Measurements from ENCODE around the gene MAML2.
"Not testable (repeated sequence)": the region's sequence is repeated elsewhere in the genome, so short reads cannot be mapped to it uniquely, and the experiment has no call there.

MAML2 gene

DNA sequence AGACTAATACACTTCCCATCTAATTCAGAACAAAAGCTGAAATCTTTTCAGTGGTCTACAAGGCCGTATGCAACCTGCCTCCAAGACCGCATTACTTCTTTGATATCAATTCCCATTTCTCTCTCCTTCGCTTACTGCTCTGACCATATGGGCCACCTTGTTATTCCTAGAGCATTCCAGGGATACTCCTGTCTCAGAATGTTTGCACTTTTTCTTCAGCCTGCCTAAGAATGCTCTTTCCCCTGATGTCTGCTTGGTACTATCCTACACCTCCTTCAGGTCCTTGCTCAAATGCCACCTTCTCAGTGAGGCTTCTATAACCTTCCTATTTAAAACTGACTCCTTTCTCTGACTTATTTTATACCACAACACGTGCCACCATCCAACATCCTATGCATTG lies 71.2 kb downstream of the MAML2 start:
- Histone ChIP-seq H3K9me3 (ENCODE audit: control insufficient read depth, low read length) (no peaks in the 10 kb centered on the region), H3K4me1 (ENCODE audit: control insufficient read depth, insufficient read depth, low read length) (peaks cover 6% of the 10 kb centered on the region), H3K4me3 (ENCODE audit: low read length) (no peak overlapping the region), H3K9ac (ENCODE audit: low read length) (no peak overlapping the region), H3K27me3 (ENCODE audit: control insufficient read depth, insufficient read depth, low read length) (no peaks in the 10 kb centered on the region), H3K36me3 (ENCODE audit: control insufficient read depth, insufficient read depth, low read length) (no peaks in the 10 kb centered on the region)

DNA sequence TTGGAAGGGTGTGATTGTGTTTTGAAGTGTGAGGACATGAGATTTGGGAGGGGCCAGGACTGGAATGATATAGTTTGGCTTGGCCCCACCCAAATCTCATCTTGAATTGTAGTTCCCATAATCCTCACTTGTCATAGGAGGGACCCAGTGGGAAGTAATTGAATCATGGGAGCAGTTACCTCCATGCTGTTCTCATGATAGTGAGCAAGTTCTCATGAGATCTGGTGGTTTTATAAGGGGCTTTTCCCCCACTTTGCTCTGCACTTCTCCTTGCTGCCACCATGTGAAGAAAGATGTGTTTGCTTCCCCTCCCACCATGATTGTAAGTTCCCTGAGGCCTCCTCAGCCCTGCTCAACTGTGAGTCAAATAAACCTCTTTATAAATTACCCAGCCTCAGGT lies 71.6 kb downstream of the MAML2 start:
- not testable (repeated sequence) for H3K9me3 ChIP-seq (ENCODE audit: control insufficient read depth, low read length); H3K27me3 ChIP-seq (ENCODE audit: control insufficient read depth, insufficient read depth, low read length); H3K36me3 ChIP-seq (ENCODE audit: control insufficient read depth, insufficient read depth, low read length); H3K9ac ChIP-seq (ENCODE audit: low read length); H3K4me1 ChIP-seq (ENCODE audit: control insufficient read depth, insufficient read depth, low read length); H3K4me3 ChIP-seq (ENCODE audit: low read length)

DNA sequence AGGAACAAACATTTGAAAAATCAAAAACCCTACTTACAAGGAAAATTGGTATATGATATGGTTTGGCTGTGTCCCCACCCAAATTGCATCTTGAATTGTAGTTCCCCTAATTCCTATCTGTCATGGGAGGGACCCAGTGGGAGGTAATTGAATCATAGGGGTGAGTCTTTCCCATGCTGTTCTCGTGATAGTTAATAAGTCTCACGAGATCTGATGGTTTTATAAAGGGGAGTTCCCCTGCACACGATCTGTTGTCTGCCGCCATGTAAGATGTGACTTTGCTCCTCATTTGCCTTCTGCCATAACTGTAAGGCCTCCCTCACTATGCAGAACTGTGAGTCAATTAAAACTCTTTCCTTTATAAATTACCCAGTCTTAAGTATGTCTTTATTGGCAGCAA lies 74.5 kb downstream of the MAML2 start:
- H3K4me1 ChIP-seq (ENCODE audit: control insufficient read depth, insufficient read depth, low read length); H3K9me3 ChIP-seq (ENCODE audit: control insufficient read depth, low read length); H3K36me3 ChIP-seq (ENCODE audit: control insufficient read depth, insufficient read depth, low read length); H3K27me3 ChIP-seq (ENCODE audit: control insufficient read depth, insufficient read depth, low read length); H3K4me3 ChIP-seq (ENCODE audit: low read length); H3K9ac ChIP-seq (ENCODE audit: low read length): not testable (repeated sequence)

DNA sequence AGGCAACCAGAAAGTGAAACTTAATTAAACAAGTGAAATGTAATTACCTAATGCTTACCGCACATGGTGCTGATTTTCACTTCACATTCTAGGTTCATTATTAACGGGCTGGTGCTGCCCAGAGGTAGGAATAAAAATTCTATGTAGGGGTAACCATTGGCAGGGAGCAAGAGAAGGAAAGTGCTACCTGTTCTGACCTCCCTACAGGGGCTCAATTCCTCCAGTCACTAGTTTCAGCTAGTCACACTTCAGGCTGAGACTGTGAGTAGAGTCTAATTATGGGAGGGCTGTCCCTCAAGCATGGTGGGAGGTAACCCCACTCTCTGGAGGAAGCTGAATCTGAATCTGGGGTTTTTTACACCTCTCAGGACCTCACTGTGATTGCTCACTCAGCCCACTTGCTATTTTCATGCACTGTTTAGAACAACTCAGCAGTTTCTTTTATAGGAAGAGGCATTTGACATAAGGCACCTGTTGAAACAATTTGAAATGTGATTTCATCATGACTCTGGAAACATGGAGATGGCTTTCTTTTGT lies 75.4 kb downstream of the MAML2 start:
- peaks cover 2% of the 10 kb centered on the region for H3K4me1 ChIP-seq (ENCODE audit: control insufficient read depth, insufficient read depth, low read length)
- no peaks in the 10 kb centered on the region for H3K27me3 ChIP-seq (ENCODE audit: control insufficient read depth, insufficient read depth, low read length)
- no peaks in the 10 kb centered on the region for H3K9me3 ChIP-seq (ENCODE audit: control insufficient read depth, low read length)
- no peaks in the 10 kb centered on the region for H3K36me3 ChIP-seq (ENCODE audit: control insufficient read depth, insufficient read depth, low read length)
- no peak overlapping the region for H3K4me3 ChIP-seq (ENCODE audit: low read length)
- no peak overlapping the region for H3K9ac ChIP-seq (ENCODE audit: low read length)

DNA sequence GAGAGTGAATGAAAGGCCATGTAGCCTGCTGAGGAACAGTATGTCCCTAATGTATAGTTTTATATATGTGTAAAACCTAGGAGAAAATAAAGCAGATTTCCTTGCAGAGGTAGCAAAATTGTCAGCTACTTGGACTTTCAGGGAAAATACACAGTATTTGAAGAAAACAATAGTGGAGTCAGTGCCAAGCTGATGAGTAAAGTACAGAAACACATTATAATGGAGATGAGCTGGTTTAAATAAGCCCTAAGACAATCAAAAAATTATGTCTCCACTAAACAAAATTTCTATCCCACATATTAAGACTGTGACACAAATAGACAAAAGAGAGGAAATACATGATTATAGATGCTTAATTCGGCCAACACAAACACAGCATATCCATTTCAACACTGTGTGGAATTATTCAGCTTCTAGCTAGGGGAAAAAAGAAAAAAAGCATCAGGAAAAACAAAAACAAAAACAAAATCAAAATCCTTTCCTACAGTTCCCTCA lies 75.9 kb downstream of the MAML2 start:
- Histone ChIP-seq H3K36me3 (ENCODE audit: control insufficient read depth, insufficient read depth, low read length) (no peaks in the 10 kb centered on the region), H3K4me3 (ENCODE audit: low read length) (no peak overlapping the region), H3K9ac (ENCODE audit: low read length) (no peak overlapping the region), H3K4me1 (ENCODE audit: control insufficient read depth, insufficient read depth, low read length) (no peaks in the 10 kb centered on the region), H3K27me3 (ENCODE audit: control insufficient read depth, insufficient read depth, low read length) (no peaks in the 10 kb centered on the region), H3K9me3 (ENCODE audit: control insufficient read depth, low read length) (no peaks in the 10 kb centered on the region)

DNA sequence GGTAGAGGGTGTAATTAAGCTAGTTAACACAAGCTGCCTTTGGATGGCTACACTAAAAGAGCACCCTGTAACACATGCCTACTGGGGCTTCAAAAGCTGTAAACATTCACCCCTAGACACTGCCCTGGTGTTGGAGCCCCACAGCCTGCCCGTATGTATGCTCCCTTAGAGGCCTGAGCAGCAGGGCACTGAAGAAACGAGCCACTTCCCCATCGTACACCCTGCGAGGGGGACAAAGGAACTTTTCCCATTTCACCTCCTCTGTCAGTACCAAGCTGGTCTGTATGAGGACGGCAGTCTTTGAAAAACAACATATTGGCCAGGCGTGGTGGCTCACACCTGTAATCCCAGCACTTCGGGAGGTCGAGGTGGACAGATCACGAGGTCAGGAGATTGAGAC lies 77.0 kb downstream of the MAML2 start:
- Histone ChIP-seq H3K4me3 (ENCODE audit: low read length) (no peak overlapping the region), H3K27me3 (ENCODE audit: control insufficient read depth, insufficient read depth, low read length) (no peaks in the 10 kb centered on the region), H3K4me1 (ENCODE audit: control insufficient read depth, insufficient read depth, low read length) (no peaks in the 10 kb centered on the region), H3K9ac (ENCODE audit: low read length) (no peak overlapping the region), H3K9me3 (ENCODE audit: control insufficient read depth, low read length) (no peaks in the 10 kb centered on the region), H3K36me3 (ENCODE audit: control insufficient read depth, insufficient read depth, low read length) (no peaks in the 10 kb centered on the region)

DNA sequence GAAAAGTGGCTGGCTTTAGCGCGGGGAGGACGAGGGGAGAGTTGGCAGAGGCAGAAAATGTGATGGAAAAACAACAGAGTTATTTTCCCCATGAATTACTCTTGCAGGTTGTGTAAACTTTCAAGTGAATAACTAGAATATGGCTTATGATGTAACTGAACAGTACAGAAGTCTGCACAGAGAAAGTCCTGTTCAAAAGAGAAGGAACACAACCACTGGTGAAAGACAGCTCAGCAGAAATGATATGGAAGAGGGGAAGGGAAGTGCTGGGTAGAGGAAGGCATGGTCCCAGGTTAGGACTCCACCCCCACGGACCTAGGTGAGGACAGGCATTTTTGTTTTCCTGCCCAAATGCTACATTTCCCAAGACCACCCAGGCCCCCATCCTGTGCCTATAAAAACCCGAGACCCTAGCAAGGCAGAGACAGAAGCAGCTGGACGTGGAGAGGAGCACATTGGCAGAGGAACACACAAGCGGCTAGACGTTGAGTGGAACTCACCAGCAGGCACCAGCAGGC lies 77.7 kb downstream of the MAML2 start:
- Histone ChIP-seq H3K9ac (ENCODE audit: low read length) (no peak overlapping the region), H3K36me3 (ENCODE audit: control insufficient read depth, insufficient read depth, low read length) (no peaks in the 10 kb centered on the region), H3K4me1 (ENCODE audit: control insufficient read depth, insufficient read depth, low read length) (no peaks in the 10 kb centered on the region), H3K9me3 (ENCODE audit: control insufficient read depth, low read length) (no peaks in the 10 kb centered on the region), H3K27me3 (ENCODE audit: control insufficient read depth, insufficient read depth, low read length) (no peaks in the 10 kb centered on the region), H3K4me3 (ENCODE audit: low read length) (no peak overlapping the region)

DNA sequence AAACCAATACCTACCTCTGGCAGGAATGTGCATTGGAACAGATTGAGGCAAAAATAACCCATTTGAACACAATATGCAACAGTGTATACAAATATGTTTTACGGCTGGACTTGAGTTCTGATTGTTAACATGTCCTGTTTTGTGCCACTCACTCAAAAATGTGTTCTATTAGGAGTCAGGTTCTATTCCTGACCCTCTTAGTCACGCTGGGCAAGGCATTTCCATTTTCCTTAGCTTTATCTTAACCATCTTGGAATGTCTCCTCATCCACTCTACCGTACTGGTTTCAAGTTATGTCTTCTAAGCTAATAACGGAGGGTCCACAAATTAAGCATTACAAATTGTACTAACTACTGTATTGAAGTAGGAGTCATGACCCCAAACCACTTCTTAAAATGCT lies 78.6 kb downstream of the MAML2 start:
- no peaks in the 10 kb centered on the region for H3K4me1 ChIP-seq (ENCODE audit: control insufficient read depth, insufficient read depth, low read length)
- H3K9me3 ChIP-seq (ENCODE audit: control insufficient read depth, low read length) = no peaks in the 10 kb centered on the region
- no peaks in the 10 kb centered on the region for H3K36me3 ChIP-seq (ENCODE audit: control insufficient read depth, insufficient read depth, low read length)
- no peaks in the 10 kb centered on the region for H3K27me3 ChIP-seq (ENCODE audit: control insufficient read depth, insufficient read depth, low read length)
- H3K9ac ChIP-seq (ENCODE audit: low read length) = no peak overlapping the region
- no peak overlapping the region for H3K4me3 ChIP-seq (ENCODE audit: low read length)

DNA sequence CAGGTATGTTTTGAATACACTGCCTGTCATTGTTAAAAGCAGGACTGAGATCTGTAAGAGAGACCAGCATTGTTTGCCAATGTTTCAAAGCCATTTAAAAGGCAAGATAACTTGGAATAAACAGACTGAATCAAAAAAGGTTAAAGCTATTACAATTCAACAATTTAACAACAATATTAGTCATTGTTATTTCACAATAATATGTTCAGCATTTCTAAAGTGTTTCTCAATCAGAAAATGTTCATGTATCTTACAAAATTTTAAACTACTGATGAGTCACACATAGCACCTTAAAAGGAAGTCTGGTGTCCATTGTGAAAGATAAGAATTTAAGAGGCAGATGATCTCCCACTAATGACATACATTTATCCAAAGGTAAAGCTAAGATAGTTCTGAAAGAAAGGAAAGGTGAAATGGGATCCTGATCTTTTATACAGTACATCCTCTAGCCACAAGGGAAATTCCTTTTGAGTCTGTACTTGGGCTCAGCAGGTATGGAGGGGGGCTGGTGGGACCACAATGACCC lies 79.7 kb downstream of the MAML2 start:
- Histone ChIP-seq H3K4me1 (ENCODE audit: control insufficient read depth, insufficient read depth, low read length) (peaks cover 3% of the 10 kb centered on the region), H3K9ac (ENCODE audit: low read length) (no peak overlapping the region), H3K4me3 (ENCODE audit: low read length) (no peak overlapping the region), H3K27me3 (ENCODE audit: control insufficient read depth, insufficient read depth, low read length) (no peaks in the 10 kb centered on the region), H3K9me3 (ENCODE audit: control insufficient read depth, low read length) (no peaks in the 10 kb centered on the region), H3K36me3 (ENCODE audit: control insufficient read depth, insufficient read depth, low read length) (no peaks in the 10 kb centered on the region)

DNA sequence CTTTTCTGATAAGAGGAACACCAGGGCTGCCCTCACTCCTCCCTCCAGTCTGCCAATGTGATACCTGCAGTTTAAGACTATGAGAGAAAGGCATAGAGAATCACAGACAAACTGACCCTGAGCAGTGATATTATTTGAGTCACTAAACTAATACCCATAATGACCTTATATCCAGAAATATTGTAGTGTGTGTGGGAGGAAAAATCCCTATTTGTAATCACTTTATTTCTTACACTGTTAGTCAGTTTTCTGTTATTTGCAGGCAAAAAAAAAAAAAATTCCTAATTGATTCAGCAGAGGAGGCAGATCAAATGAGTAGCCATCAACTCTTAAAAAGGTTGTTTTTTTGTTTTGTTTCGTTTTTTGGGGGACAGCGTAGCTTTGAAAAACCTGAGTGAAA lies 82.5 kb downstream of the MAML2 start:
- H3K4me3 ChIP-seq (ENCODE audit: low read length) = no peak overlapping the region
- H3K36me3 ChIP-seq (ENCODE audit: control insufficient read depth, insufficient read depth, low read length) = no peaks in the 10 kb centered on the region
- H3K4me1 ChIP-seq (ENCODE audit: control insufficient read depth, insufficient read depth, low read length) = peaks cover 14% of the 10 kb centered on the region
- no peaks in the 10 kb centered on the region for H3K27me3 ChIP-seq (ENCODE audit: control insufficient read depth, insufficient read depth, low read length)
- H3K9me3 ChIP-seq (ENCODE audit: control insufficient read depth, low read length) = no peaks in the 10 kb centered on the region
- H3K9ac ChIP-seq (ENCODE audit: low read length) = no peak overlapping the region

DNA sequence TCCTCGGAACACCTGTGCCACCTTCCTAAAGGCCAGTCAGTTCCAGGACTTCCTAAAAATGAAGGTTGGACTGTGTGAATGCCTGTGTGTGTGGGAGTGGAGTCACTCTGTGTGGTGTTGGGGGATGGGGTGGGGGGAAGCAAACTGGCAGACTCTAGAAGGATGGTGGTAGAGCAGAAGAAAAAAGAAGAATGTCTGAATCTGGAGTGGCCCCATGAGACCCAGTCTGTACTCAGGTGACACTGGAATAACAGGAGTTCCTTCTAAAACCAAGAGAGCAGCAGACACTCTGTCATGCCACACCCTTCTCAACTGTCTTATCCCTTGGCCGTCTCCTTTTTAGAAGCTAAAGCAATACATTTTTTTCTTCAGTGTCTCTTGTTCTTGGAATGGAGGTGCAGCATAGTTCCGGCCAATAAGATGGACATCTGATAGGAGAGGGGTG lies 82.9 kb downstream of the MAML2 start:
- Histone ChIP-seq H3K4me1 (ENCODE audit: control insufficient read depth, insufficient read depth, low read length) (peaks cover 14% of the 10 kb centered on the region), H3K9ac (ENCODE audit: low read length) (no peak overlapping the region), H3K36me3 (ENCODE audit: control insufficient read depth, insufficient read depth, low read length) (no peaks in the 10 kb centered on the region)

DNA sequence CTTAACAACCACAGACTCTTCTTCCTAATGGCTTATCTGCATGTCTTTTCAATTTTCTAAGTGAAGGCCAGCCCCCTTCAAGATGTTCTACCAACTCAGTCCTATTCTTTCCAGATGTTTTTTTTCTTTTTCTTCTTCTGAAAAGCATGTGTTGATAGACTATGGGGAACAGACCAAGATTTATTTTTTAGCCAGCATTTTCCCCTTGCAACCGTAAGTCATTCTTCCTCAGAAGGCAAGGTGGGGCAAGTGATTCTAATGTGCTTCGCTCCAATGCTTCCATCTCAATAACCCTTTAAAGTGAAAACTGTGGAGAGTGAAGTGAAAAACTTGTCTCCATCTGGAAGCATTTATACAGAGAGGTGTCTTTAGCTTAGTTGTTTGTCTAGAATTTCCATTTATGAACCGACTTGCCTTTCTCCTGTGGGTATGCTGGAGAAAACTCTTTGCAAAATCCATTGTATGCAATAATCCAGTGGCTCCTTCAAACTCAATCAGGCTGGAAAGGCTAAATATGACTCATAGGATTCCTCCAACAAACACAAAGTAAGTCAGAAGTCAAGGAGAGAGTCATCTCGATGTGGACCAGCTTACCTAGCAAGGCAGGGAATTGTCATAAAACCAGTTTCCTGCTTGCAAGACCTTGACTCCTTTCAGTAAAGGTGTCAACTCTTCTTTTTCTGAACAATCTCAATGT lies 83.7 kb downstream of the MAML2 start:
- Histone ChIP-seq H3K9ac (ENCODE audit: low read length) (no peak overlapping the region), H3K4me1 (ENCODE audit: control insufficient read depth, insufficient read depth, low read length) (peaks cover 14% of the 10 kb centered on the region)

More for the DNA sequence above, 82.9 kb downstream of the MAML2 start:
- no peaks in the 10 kb centered on the region for H3K27me3 ChIP-seq (ENCODE audit: control insufficient read depth, insufficient read depth, low read length)
- H3K4me3 ChIP-seq (ENCODE audit: low read length) = no peak overlapping the region
- H3K9me3 ChIP-seq (ENCODE audit: control insufficient read depth, low read length) = no peaks in the 10 kb centered on the region

More for the DNA sequence above, 83.7 kb downstream of the MAML2 start:
- Histone ChIP-seq H3K4me3 (ENCODE audit: low read length) (no peak overlapping the region), H3K9me3 (ENCODE audit: control insufficient read depth, low read length) (no peaks in the 10 kb centered on the region), H3K36me3 (ENCODE audit: control insufficient read depth, insufficient read depth, low read length) (no peaks in the 10 kb centered on the region), H3K27me3 (ENCODE audit: control insufficient read depth, insufficient read depth, low read length) (no peaks in the 10 kb centered on the region)
